Neural progenitor cell (in vitro differentiated cells): ENCODE results near the gene SLF2. TPM values are rescaled to one million over a fixed set of nuclear protein-coding genes. Genes with fewer than 3 reads are reported as not detected.

Experiments used
- DNase-seq: peaks from one replicate; pipeline ENCODE4 v3.0.0-alpha.2; 2016; ENCODE audit warnings: low spot score
- H2AFZ ChIP-seq: fragments of 200-600 bp; sonication (generic); replicated peaks from 2 replicates; pipeline ENCODE4 v1.6.1; 2016; ENCODE audit warnings: antibody characterized with exemption
- H3F3A ChIP-seq: fragments of 200-600 bp; sonication (generic); 2 replicates; pipeline ENCODE4 v1.6.1; 2016; ENCODE audit warnings: antibody characterized with exemption, low read depth
- H3K27ac ChIP-seq: fragments of 200-600 bp; sonication (generic); 2 replicates; pipeline ENCODE4 v1.5.1; 2016; ENCODE audit warnings: mild to moderate bottlenecking
- H3K27me3 ChIP-seq: fragments of 200-600 bp; sonication (generic); 2 replicates; pipeline ENCODE4 v1.6.1; 2016; ENCODE audit warnings: mild to moderate bottlenecking, moderate library complexity
- H3K36me3 ChIP-seq: fragments of 200-600 bp; sonication (generic); 2 replicates; pipeline ENCODE4 v1.5.1; 2016
- H3K4me1 ChIP-seq: fragments of 200-600 bp; sonication (generic); 2 replicates; pipeline ENCODE4 v1.6.1; 2016; ENCODE audit warnings: mixed run types
- H3K4me2 ChIP-seq: fragments of 200-600 bp; sonication (generic); 2 replicates; pipeline ENCODE4 v1.6.1; 2016
- H3K4me3 ChIP-seq: fragments of 200-600 bp; sonication (generic); 2 replicates; pipeline ENCODE4 v1.5.1; 2016
- H3K79me2 ChIP-seq: fragments of 200-600 bp; sonication (generic); 2 replicates; pipeline ENCODE4 v1.6.1; 2016; ENCODE audit warnings: low read depth
- H3K9ac ChIP-seq: fragments of 200-600 bp; sonication (generic); 2 replicates; pipeline ENCODE4 v1.6.1; 2016
- H3K9me3 ChIP-seq: fragments of 200-600 bp; sonication (generic); 2 replicates; pipeline ENCODE4 v1.5.1; 2016; ENCODE audit warnings: low read depth
- H4K20me1 ChIP-seq: fragments of 200-600 bp; sonication (generic); 2 replicates; pipeline ENCODE4 v1.6.1; 2016; ENCODE audit warnings: low read depth
- H3K27ac Mint-ChIP-seq: 3 replicates; pipeline ENCODE4 v1.8.0; 2021; ENCODE audit warnings: mixed read lengths
- H3K27me3 Mint-ChIP-seq: 2 replicates; pipeline ENCODE4 v1.8.0; 2022; ENCODE audit warnings: low read depth, mild to moderate bottlenecking, inconsistent platforms, moderate library complexity, mixed read lengths; ENCODE audit not compliant: insufficient read depth
- H3K36me3 Mint-ChIP-seq: 3 replicates; pipeline ENCODE4 v1.8.0; 2021; ENCODE audit warnings: mixed read lengths
- H3K4me1 Mint-ChIP-seq: 3 replicates; pipeline ENCODE4 v1.8.0; 2021; ENCODE audit warnings: mixed read lengths
- H3K4me3 Mint-ChIP-seq: 3 replicates; pipeline ENCODE4 v1.8.0; 2021; ENCODE audit warnings: mild to moderate bottlenecking, moderate library complexity, mixed read lengths
- H3K9me3 Mint-ChIP-seq: 3 replicates; pipeline ENCODE4 v1.8.0; 2020; ENCODE audit warnings: mixed read lengths
- CTCF ChIP-seq: fragments of 200-600 bp; sonication (generic); IDR thresholded peaks from 2 replicates; pipeline ENCODE4 v1.5.1; 2017; ENCODE audit warnings: antibody characterized with exemption, mild to moderate bottlenecking
- EZH2 ChIP-seq: fragments of 200-600 bp; sonication (generic); IDR thresholded peaks from 2 replicates; pipeline ENCODE4 v1.6.1; 2017; ENCODE audit warnings: antibody characterized with exemption, mild to moderate bottlenecking, moderate library complexity
- EZH2phosphoT487 ChIP-seq: fragments of 200-600 bp; sonication (generic); IDR thresholded peaks from 2 replicates; pipeline ENCODE4 v1.6.1; 2017; ENCODE audit warnings: antibody characterized with exemption
- total RNA-seq: library from RNA; depleted of rRNA; stranded (reverse); fragments of >200 nt; gene quantifications from 2 replicates; pipeline ENCODE4 v1.2.3, GENCODE V29; 2015; ENCODE audit warnings: low replicate concordance

SLF2 gene
- total RNA-seq, 1 donor from 2014 or later = 19.5 TPM

GRCh38 chr10:100966887-100967286, 54.1 kb downstream of the SLF2 start:
- H3K36me3 ChIP-seq = peaks cover 7% of the 10 kb centered on the region

GRCh38 chr10:100967332-100967731, 54.6 kb downstream of the SLF2 start:
- no peak overlapping the region for H2AFZ ChIP-seq
- Mint-ChIP-seq H3K4me3 (no peak overlapping the region), H3K36me3 (peaks cover 9% of the 10 kb centered on the region), H3K4me1 (peaks cover 26% of the 10 kb centered on the region), H3K27ac (no peak overlapping the region), H3K9me3 (no peaks in the 10 kb centered on the region), H3K27me3 (peaks cover 7% of the 10 kb centered on the region)
- TF ChIP-seq CTCF = no peak
- TF ChIP-seq EZH2 = no peak
- no peak for TF ChIP-seq EZH2phosphoT487
- H3K9me3 ChIP-seq = no peaks in the 10 kb centered on the region
- H3K36me3 ChIP-seq = peaks cover 2% of the 10 kb centered on the region
- H3K4me1 ChIP-seq = peaks cover 13% of the 10 kb centered on the region
- no peak overlapping the region for H3K4me2 ChIP-seq
- peaks cover 38% of the 10 kb centered on the region for H3F3A ChIP-seq
- H3K4me3 ChIP-seq = no peak overlapping the region
- H3K9ac ChIP-seq = no peak overlapping the region
- H4K20me1 ChIP-seq = peaks cover 4% of the 10 kb centered on the region
- peaks cover 20% of the 10 kb centered on the region for H3K27me3 ChIP-seq
- H3K79me2 ChIP-seq = no peaks in the 10 kb centered on the region
- no peak for DNase-seq
- H3K27ac ChIP-seq = no peak overlapping the region

More at GRCh38 chr10:100966887-100967286, 54.1 kb downstream of the SLF2 start:
- peaks cover 4% of the 10 kb centered on the region for H4K20me1 ChIP-seq
- no peak overlapping the region for H3K27ac ChIP-seq
- Mint-ChIP-seq H3K9me3 (no peaks in the 10 kb centered on the region), H3K36me3 (peaks cover 9% of the 10 kb centered on the region), H3K27ac (no peak overlapping the region), H3K4me3 (no peak overlapping the region), H3K4me1 (peaks cover 22% of the 10 kb centered on the region), H3K27me3 (peaks cover 7% of the 10 kb centered on the region)
- no peak overlapping the region for H3K4me2 ChIP-seq
- H3K79me2 ChIP-seq = no peaks in the 10 kb centered on the region
- H3K4me3 ChIP-seq = no peak overlapping the region
- TF ChIP-seq EZH2phosphoT487 (no peak), EZH2 (no peak), CTCF (no peak)
- peaks cover 8% of the 10 kb centered on the region for H3K4me1 ChIP-seq
- no peak overlapping the region for H3K9ac ChIP-seq
- DNase-seq = no peak
- H3F3A ChIP-seq = peaks cover 38% of the 10 kb centered on the region
- peaks cover 20% of the 10 kb centered on the region for H3K27me3 ChIP-seq
- no peaks in the 10 kb centered on the region for H3K9me3 ChIP-seq
- no peak overlapping the region for H2AFZ ChIP-seq

GRCh38 chr10:100968062-100968736, 55.4 kb downstream of the SLF2 start:
- no peak for DNase-seq
- H3K4me2 ChIP-seq = no peak overlapping the region
- peaks cover 33% of the 10 kb centered on the region for H3F3A ChIP-seq
- H3K79me2 ChIP-seq = no peaks in the 10 kb centered on the region
- H3K36me3 Mint-ChIP-seq = peaks cover 3% of the 10 kb centered on the region
- H3K9ac ChIP-seq = no peak overlapping the region
- H3K27me3 Mint-ChIP-seq = peaks cover 10% of the 10 kb centered on the region
- no peaks in the 10 kb centered on the region for H3K9me3 Mint-ChIP-seq
- peak overlapping the region; percentile 85 for H3K4me3 Mint-ChIP-seq
- H3K4me1 ChIP-seq = peaks cover 13% of the 10 kb centered on the region
- no peak overlapping the region for H3K27ac ChIP-seq
- H3K9me3 ChIP-seq = no peaks in the 10 kb centered on the region
- TF ChIP-seq EZH2phosphoT487 (no peak), EZH2 (no peak), CTCF (no peak)
- no peak overlapping the region for H3K27ac Mint-ChIP-seq
- H3K4me1 Mint-ChIP-seq = peaks cover 31% of the 10 kb centered on the region
- peak overlapping the region; percentile 91 for H2AFZ ChIP-seq
- H4K20me1 ChIP-seq = peaks cover 4% of the 10 kb centered on the region
- peaks cover 20% of the 10 kb centered on the region for H3K27me3 ChIP-seq
- no peaks in the 10 kb centered on the region for H3K36me3 ChIP-seq
- H3K4me3 ChIP-seq = peak overlapping the region; percentile 69
